A549 (cell line): Measurements from ENCODE around the gene TTC34.
"Not testable (repeated sequence)": the region's sequence is repeated elsewhere in the genome, so short reads cannot be mapped to it uniquely, and the experiment has no call there.

Source experiments
- BCL3 ChIP-seq: fragments of >200 bp; sonication (Bioruptor Twin); formaldehyde crosslinking; IDR thresholded peaks from 3 replicates; pipeline ENCODE4 v1.6.1; 2016
- CEBPB ChIP-seq, 2 experiments: fragments of >200 bp in 1 of 2; sonication (Bioruptor Twin) in 1 of 2; formaldehyde crosslinking in 1 of 2; IDR thresholded peaks; 2 replicates each; pipeline ENCODE4 v1.6.1; 2012 to 2016
- CHD2 ChIP-seq: fragments of 150-350 bp; IDR thresholded peaks from 2 replicates; pipeline ENCODE4 v1.6.1; 2014; ENCODE audit warnings: low read length; ENCODE audit not compliant: partially characterized antibody
- EP300 ChIP-seq, 2 experiments: fragments of >200 bp; sonication (Bioruptor Twin); formaldehyde crosslinking; IDR thresholded peaks; 2 replicates in 1 of 2; 3 replicates in 1 of 2; pipeline ENCODE4 v1.6.1; 2016 to 2017
- FOSL2 ChIP-seq, 2 experiments: fragments of 450-650 bp in 1 of 2; fragments of >200 bp in 1 of 2; sonication (Bioruptor Twin) in 1 of 2; formaldehyde crosslinking; IDR thresholded peaks; 2 replicates each; pipeline versions ENCODE4 v1.5.0 to v1.6.1; 2016 to 2020; ENCODE audit warnings: mild to moderate bottlenecking in 1 of 2, moderate library complexity in 1 of 2
- HDAC2 ChIP-seq: fragments of 200-600 bp; sonication (generic); IDR thresholded peaks from 2 replicates; pipeline ENCODE4 v1.6.1; 2016
- JUN ChIP-seq, 2 experiments: fragments of >200 bp; sonication (Bioruptor Twin); formaldehyde crosslinking; IDR thresholded peaks; 2 replicates in 1 of 2; 3 replicates in 1 of 2; pipeline ENCODE4 v1.6.1; 2016 to 2017
- MAZ ChIP-seq: fragments of 150-350 bp; IDR thresholded peaks from 2 replicates; pipeline ENCODE4 v1.6.1; 2014; ENCODE audit warnings: antibody characterized with exemption, low read depth, low read length, borderline replicate concordance
- POLR2A ChIP-seq: IDR thresholded peaks from 2 replicates; pipeline ENCODE4 v1.6.1; 2012; ENCODE audit warnings: mild to moderate bottlenecking, low read length
- POLR2AphosphoS2 ChIP-seq: conservative IDR thresholded peaks from 2 replicates; pipeline ENCODE4 v1.6.1; 2012; ENCODE audit warnings: low read length, improper control_type of control experiment, inconsistent platforms
- RCOR1 ChIP-seq: fragments of 150-350 bp; IDR thresholded peaks from 2 replicates; pipeline ENCODE4 v1.6.1; 2014; ENCODE audit warnings: antibody characterized with exemption, low read length, low read depth
- REST ChIP-seq: fragments of 200-600 bp; sonication (generic); IDR thresholded peaks from 2 replicates; pipeline ENCODE4 v1.6.1; 2016; ENCODE audit warnings: antibody characterized with exemption, mild to moderate bottlenecking, moderate library complexity
- SMC3 ChIP-seq: fragments of >200 bp; sonication (Bioruptor Twin); formaldehyde crosslinking; IDR thresholded peaks from 3 replicates; pipeline ENCODE4 v1.6.1; 2018; ENCODE audit warnings: inconsistent platforms
- TF ChIP-seq, protein P1 (sequence below): fragments of >200 bp; sonication (Bioruptor Twin); formaldehyde crosslinking; IDR thresholded peaks from 3 replicates; pipeline ENCODE4 v1.5.1; 2016

- TF ChIP-seq REST; CHD2; HDAC2; SMC3; POLR2A; BCL3; MAZ; CEBPB (IDR thresholded peaks at IDR 0.05); RCOR1; POLR2AphosphoS2; JUN (IDR thresholded peaks at IDR 0.05); EP300 (IDR thresholded peaks at IDR 0.05); FOSL2 (IDR thresholded peaks at IDR 0.05); FOSL2 (CRISPR knock-in tag; IDR thresholded peaks at IDR 0.05): not testable (repeated sequence)
- TF ChIP-seq, protein P1, sequence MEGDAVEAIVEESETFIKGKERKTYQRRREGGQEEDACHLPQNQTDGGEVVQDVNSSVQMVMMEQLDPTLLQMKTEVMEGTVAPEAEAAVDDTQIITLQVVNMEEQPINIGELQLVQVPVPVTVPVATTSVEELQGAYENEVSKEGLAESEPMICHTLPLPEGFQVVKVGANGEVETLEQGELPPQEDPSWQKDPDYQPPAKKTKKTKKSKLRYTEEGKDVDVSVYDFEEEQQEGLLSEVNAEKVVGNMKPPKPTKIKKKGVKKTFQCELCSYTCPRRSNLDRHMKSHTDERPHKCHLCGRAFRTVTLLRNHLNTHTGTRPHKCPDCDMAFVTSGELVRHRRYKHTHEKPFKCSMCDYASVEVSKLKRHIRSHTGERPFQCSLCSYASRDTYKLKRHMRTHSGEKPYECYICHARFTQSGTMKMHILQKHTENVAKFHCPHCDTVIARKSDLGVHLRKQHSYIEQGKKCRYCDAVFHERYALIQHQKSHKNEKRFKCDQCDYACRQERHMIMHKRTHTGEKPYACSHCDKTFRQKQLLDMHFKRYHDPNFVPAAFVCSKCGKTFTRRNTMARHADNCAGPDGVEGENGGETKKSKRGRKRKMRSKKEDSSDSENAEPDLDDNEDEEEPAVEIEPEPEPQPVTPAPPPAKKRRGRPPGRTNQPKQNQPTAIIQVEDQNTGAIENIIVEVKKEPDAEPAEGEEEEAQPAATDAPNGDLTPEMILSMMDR: not testable (repeated sequence)
Observed at GRCh38 chr1:2690180-2690579, 111.3 kb downstream of the TTC34 start.
